Left ventricle myocardium inferior (tissue), 1 donor: Measurements from ENCODE around the gene ADCY4. TPM values are rescaled to one million over a fixed set of nuclear protein-coding genes. Genes with fewer than 3 reads are reported as not detected.
A peak's percentile ranks its signal among the peaks of the same experiment; 100 is the strongest.
"Not testable (repeated sequence)": the region's sequence is repeated elsewhere in the genome, so short reads cannot be mapped to it uniquely, and the experiment has no call there.

Experiments
- DNase-seq: peaks from one replicate; pipeline ENCODE4 v3.0.0-alpha.2; 2020
- H3K27ac ChIP-seq: fragments of 200-600 bp; replicated peaks from 2 replicates; pipeline ENCODE4 v1.8.0; 2021
- H3K27me3 ChIP-seq: fragments of 200-600 bp; 2 replicates; pipeline ENCODE4 v1.8.0; 2021; ENCODE audit warnings: low read depth
- H3K36me3 ChIP-seq: fragments of 200-600 bp; 2 replicates; pipeline ENCODE4 v1.8.0; 2021
- H3K4me1 ChIP-seq: fragments of 200-600 bp; 2 replicates; pipeline ENCODE4 v1.8.0; 2021
- H3K4me3 ChIP-seq: fragments of 200-600 bp; 2 replicates; pipeline ENCODE4 v1.8.0; 2021; ENCODE audit warnings: mild to moderate bottlenecking, moderate library complexity
- H3K9me3 ChIP-seq: fragments of 200-600 bp; replicated peaks from 2 replicates; pipeline ENCODE4 v1.8.0; 2021
- intact Hi-C: fragments of 100-400 bp; cut with micrococcal nuclease; formaldehyde crosslinking; loops from one replicate; pipeline ENCODE4 v1.11.0; 2022
- total RNA-seq: library from RNA; stranded (reverse); fragmentation: NEBNext Ultra II Directional; extraction: Animal tissue kit (Norgen Biotek cat#: 25700); gene quantifications from one replicate; pipeline ENCODE4 v1.2.1, GENCODE V29; 2021
- TF ChIP-seq, protein P1 (sequence below): fragments of 200-600 bp; IDR thresholded peaks from 2 replicates; pipeline ENCODE4 v1.8.0; 2021; ENCODE audit warnings: antibody characterized with exemption, mild to moderate bottlenecking, borderline replicate concordance
- donor health status: DM: no; HTN: yes; CAD: no; lungs with severe emphysema.

ADCY4 gene
- total RNA-seq, 1 donor from 2014 or later = 26.6 TPM

DNA sequence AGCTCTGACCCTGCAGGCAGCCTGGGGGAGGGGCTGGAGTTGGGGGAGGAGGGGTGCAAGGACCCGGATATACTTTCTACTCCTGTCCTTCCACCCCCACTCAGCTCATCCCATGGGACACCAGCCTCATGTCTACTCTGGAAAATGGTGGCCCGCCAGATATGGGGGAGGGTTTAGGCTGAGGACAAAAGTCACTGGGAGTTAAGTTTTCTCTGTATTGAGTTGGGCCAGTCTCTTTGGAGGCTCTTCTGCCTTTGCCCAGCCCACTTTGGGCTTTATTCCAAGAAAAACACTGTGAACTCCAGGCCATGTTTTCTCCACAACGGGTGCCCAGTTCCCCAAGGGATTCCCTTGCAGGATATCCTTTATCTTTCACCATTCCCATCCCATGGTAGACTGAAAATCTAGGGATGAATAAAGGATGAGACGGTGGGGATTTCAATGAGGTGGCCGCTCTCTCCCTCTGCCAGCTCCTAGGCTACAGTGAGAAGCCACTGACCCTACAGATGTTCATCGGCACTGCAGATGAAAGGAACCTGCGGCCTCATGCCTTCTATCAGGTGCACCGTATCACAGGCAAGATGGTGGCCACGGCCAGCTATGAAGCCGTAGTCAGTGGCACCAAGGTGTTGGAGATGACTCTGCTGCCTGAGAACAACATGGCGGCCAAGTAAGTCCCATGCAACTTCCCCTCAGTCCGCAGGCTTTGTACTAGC, 38.0 kb upstream of the ADCY4 start:
- peaks cover 9% of the 10 kb centered on the region for H3K36me3 ChIP-seq
- H3K27me3 ChIP-seq = peaks cover 30% of the 10 kb centered on the region
- peak overlapping the region; percentile 71 for H3K27ac ChIP-seq
- H3K9me3 ChIP-seq = no peaks in the 10 kb centered on the region
- peaks cover 38% of the 10 kb centered on the region for H3K4me1 ChIP-seq
- DNase-seq = peak; percentile 69
- TF ChIP-seq, protein P1, sequence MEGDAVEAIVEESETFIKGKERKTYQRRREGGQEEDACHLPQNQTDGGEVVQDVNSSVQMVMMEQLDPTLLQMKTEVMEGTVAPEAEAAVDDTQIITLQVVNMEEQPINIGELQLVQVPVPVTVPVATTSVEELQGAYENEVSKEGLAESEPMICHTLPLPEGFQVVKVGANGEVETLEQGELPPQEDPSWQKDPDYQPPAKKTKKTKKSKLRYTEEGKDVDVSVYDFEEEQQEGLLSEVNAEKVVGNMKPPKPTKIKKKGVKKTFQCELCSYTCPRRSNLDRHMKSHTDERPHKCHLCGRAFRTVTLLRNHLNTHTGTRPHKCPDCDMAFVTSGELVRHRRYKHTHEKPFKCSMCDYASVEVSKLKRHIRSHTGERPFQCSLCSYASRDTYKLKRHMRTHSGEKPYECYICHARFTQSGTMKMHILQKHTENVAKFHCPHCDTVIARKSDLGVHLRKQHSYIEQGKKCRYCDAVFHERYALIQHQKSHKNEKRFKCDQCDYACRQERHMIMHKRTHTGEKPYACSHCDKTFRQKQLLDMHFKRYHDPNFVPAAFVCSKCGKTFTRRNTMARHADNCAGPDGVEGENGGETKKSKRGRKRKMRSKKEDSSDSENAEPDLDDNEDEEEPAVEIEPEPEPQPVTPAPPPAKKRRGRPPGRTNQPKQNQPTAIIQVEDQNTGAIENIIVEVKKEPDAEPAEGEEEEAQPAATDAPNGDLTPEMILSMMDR = no peak
- intact Hi-C loops = no loop called here
- H3K4me3 ChIP-seq = no peak overlapping the region

DNA sequence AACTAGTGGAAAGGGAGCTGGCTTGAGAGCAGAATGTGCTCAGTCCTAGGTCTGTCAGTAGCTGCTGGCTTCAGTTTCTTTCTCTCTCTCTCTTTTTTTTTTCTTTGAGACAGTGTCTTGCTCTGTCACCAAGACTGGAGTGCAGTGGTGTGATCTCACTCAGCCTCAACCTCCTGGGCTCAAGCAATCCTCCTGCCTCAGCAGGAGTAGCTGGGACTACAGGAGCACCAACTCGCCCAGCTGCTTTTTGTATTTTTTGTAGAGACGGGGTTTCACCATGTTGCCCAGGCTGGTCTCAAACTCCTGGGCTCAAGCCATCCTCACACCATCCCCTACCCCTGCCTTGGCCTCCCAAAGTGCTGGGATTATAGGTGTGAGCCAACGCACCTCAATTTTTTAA, 36.7 kb upstream of the ADCY4 start:
- Histone ChIP-seq H3K4me1 (peaks cover 40% of the 10 kb centered on the region), H3K27me3 (peaks cover 42% of the 10 kb centered on the region), H3K27ac (peak overlapping the region; percentile 71)
- H3K4me3 ChIP-seq, H3K36me3 ChIP-seq, intact Hi-C loops, H3K9me3 ChIP-seq, DNase-seq: not testable (repeated sequence)

- TF ChIP-seq, protein P1 = no peak
- peak overlapping the region; percentile 71 for H3K27ac ChIP-seq
- H3K4me3 ChIP-seq = peak overlapping the region; percentile 70
- peaks cover 42% of the 10 kb centered on the region for H3K4me1 ChIP-seq
- intact Hi-C loops = no loop called here
- peaks cover 9% of the 10 kb centered on the region for H3K36me3 ChIP-seq
- H3K27me3 ChIP-seq = peaks cover 47% of the 10 kb centered on the region
- no peaks in the 10 kb centered on the region for H3K9me3 ChIP-seq
- no peak for DNase-seq
Observed at GRCh38 chr14:24370748-24371147, 35.9 kb upstream of the ADCY4 start.

DNA sequence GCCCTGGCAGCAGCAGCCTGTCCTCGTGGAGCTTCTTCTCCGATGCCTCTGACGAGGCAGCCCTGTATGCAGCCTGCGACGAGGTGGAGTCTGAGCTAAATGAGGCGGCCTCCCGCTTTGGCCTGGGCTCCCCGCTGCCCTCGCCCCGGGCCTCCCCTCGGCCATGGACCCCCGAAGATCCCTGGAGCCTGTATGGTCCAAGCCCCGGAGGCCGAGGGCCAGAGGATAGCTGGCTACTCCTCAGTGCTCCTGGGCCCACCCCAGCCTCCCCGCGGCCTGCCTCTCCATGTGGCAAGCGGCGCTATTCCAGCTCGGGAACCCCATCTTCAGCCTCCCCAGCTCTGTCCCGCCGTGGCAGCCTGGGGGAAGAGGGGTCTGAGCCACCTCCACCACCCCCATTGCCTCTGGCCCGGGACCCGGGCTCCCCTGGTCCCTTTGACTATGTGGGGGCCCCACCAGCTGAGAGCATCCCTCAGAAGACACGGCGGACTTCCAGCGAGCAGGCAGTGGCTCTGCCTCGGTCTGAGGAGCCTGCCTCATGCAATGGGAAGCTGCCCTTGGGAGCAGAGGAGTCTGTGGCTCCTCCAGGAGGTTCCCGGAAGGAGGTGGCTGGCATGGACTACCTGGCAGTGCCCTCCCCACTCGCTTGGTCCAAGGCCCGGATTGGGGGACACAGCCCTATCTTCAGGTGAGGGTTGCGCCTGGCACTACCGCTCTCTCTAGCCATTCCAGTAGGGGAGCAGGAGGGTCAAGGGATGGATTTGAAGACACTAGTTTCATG, 35.2 kb upstream of the ADCY4 start:
- H3K4me1 ChIP-seq = peaks cover 47% of the 10 kb centered on the region
- TF ChIP-seq, protein P1 = no peak
- H3K27me3 ChIP-seq = peaks cover 49% of the 10 kb centered on the region
- intact Hi-C loops = loop anchor here (5.0 kb wide), 1 partner anchor 62 kb away; no protein-coding TSS in a partner anchor
- H3K36me3 ChIP-seq = peaks cover 9% of the 10 kb centered on the region
- no peaks in the 10 kb centered on the region for H3K9me3 ChIP-seq
- peak overlapping the region; percentile 70 for H3K4me3 ChIP-seq
- no peak for DNase-seq
- H3K27ac ChIP-seq = peak overlapping the region; percentile 93

DNA sequence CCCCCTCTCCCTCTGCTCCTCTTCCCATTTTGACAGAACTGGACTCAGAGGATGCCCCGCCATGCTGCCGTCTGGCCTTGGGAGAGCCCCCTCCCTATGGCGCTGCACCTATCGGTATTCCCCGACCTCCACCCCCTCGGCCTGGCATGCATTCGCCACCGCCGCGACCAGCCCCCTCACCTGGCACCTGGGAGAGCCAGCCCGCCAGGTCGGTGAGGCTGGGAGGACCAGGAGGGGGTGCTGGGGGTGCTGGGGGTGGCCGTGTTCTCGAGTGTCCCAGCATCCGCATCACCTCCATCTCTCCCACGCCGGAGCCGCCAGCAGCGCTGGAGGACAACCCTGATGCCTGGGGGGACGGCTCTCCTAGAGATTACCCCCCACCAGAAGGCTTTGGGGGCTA, 34.6 kb upstream of the ADCY4 start:
- peaks cover 51% of the 10 kb centered on the region for H3K4me1 ChIP-seq
- H3K27me3 ChIP-seq = peaks cover 49% of the 10 kb centered on the region
- peak overlapping the region; percentile 93 for H3K27ac ChIP-seq
- peak overlapping the region; percentile 70 for H3K4me3 ChIP-seq
- TF ChIP-seq, protein P1 = no peak
- no peaks in the 10 kb centered on the region for H3K9me3 ChIP-seq
- peaks cover 9% of the 10 kb centered on the region for H3K36me3 ChIP-seq
- intact Hi-C loops = loop anchor here (5.0 kb wide), 1 partner anchor 63 kb away; no protein-coding TSS in a partner anchor
- DNase-seq = no peak
